IMR-90 (cell line): Measurements from ENCODE around the gene ZNF277. TPM values are rescaled to one million over a fixed set of nuclear protein-coding genes. Genes with fewer than 3 reads are reported as not detected.

Experiments used
- ATAC-seq: fragments of 200-7000 bp; cut with Tn5 transposase; 2 replicates; pipeline ENCODE4 v1.9.1; 2020; ENCODE audit warnings: low read depth, mild to moderate bottlenecking, moderate library complexity
- BruUV-seq: library from RNA; stranded (reverse); fragments of 400-500 nt; replicated peaks from 2 replicates; lab custom pipeline; 2021; lab: Mats Ljungman, UMichigan
- CTCF ChIA-PET: fragments of 300-600 bp; formaldehyde crosslinking; extraction: SDS; loops from one replicate; lab custom pipeline; 2021; ENCODE audit warnings: antibody characterized with exemption; lab: Yijun Ruan, JAX
- POLR2A ChIA-PET: fragments of 300-600 bp; sonication (Branson Sonifier 250); formaldehyde crosslinking; loops from one replicate; lab custom pipeline; 2022; ENCODE audit warnings: antibody characterized with exemption; ENCODE audit not compliant: unreplicated experiment; lab: Charles Lee
- DNase-seq: peaks from one replicate; pipeline ENCODE4 v3.0.0; 2013
- H2AFZ ChIP-seq: replicated peaks from 2 replicates; pipeline ENCODE3; 2013; ENCODE audit warnings: low read length, mild to moderate bottlenecking; ENCODE audit not compliant: poor library complexity
- H2AK5ac ChIP-seq: 2 replicates; pipeline ENCODE4 v1.6.1; 2013; ENCODE audit warnings: low read depth, low read length, inconsistent platforms
- H2AK9ac ChIP-seq: replicated peaks from 2 replicates; pipeline ENCODE3; 2013; ENCODE audit warnings: mild to moderate bottlenecking, low read depth, low read length, moderate library complexity; ENCODE audit not compliant: poor library complexity
- H2BK120ac ChIP-seq: 2 replicates; pipeline ENCODE4 v1.6.1; 2013; ENCODE audit warnings: low read depth, low read length, inconsistent platforms
- H2BK15ac ChIP-seq: 3 replicates; pipeline ENCODE4 v1.6.1; 2013; ENCODE audit warnings: low read depth, low read length, inconsistent platforms
- H2BK20ac ChIP-seq: 2 replicates; pipeline ENCODE4 v1.6.1; 2013; ENCODE audit warnings: low read depth, mild to moderate bottlenecking, inconsistent platforms, low read length, moderate library complexity
- H2BK5ac ChIP-seq: 2 replicates; pipeline ENCODE4 v1.6.1; 2013; ENCODE audit warnings: mild to moderate bottlenecking, low read depth, low read length, inconsistent platforms; ENCODE audit not compliant: poor library complexity, severe bottlenecking
- H3K14ac ChIP-seq: replicated peaks from 2 replicates; pipeline ENCODE4 v1.6.1; 2013; ENCODE audit warnings: low read depth, low read length, inconsistent platforms
- H3K18ac ChIP-seq: 2 replicates; pipeline ENCODE4 v1.6.1; 2013; ENCODE audit warnings: low read depth, low read length, control low read depth
- H3K23ac ChIP-seq: 2 replicates; pipeline ENCODE4 v1.6.1; 2013; ENCODE audit warnings: low read depth, low read length, inconsistent platforms
- H3K27ac ChIP-seq: 2 replicates; pipeline ENCODE4 v1.5.1; 2013; ENCODE audit warnings: mild to moderate bottlenecking, control low read depth, low read length; ENCODE audit not compliant: insufficient read depth
- H3K27me3 ChIP-seq: 2 replicates; pipeline ENCODE4 v1.6.1; 2013; ENCODE audit warnings: low read length; ENCODE audit not compliant: control insufficient read depth, insufficient read depth
- H3K36me3 ChIP-seq: 2 replicates; pipeline ENCODE4 v1.6.1; 2013; ENCODE audit warnings: low read length, mixed read lengths; ENCODE audit not compliant: control insufficient read depth, insufficient read depth
- H3K4ac ChIP-seq: 2 replicates; pipeline ENCODE4 v1.6.1; 2013; ENCODE audit warnings: low read depth, low read length, inconsistent platforms
- H3K4me1 ChIP-seq: 2 replicates; pipeline ENCODE4 v1.6.1; 2013; ENCODE audit warnings: low read length, mixed read lengths; ENCODE audit not compliant: control insufficient read depth, insufficient read depth
- H3K4me2 ChIP-seq: 2 replicates; pipeline ENCODE4 v1.6.1; 2013; ENCODE audit warnings: low read depth, mild to moderate bottlenecking, control low read depth, low read length, moderate library complexity
- H3K4me3 ChIP-seq: 2 replicates; pipeline ENCODE4 v1.5.1; 2013; ENCODE audit warnings: low read depth, mild to moderate bottlenecking, control low read depth, low read length, moderate library complexity; ENCODE audit not compliant: insufficient read depth
- H3K56ac ChIP-seq: 2 replicates; pipeline ENCODE4 v1.6.1; 2013; ENCODE audit warnings: low read length, inconsistent platforms; ENCODE audit not compliant: insufficient read depth; ENCODE audit errors: extremely low read depth
- H3K79me1 ChIP-seq, 2 experiments: 2 replicates each; pipeline ENCODE4 v1.6.1; 2013; ENCODE audit warnings: low read length in 2 of 2, inconsistent platforms in 1 of 2, low read depth in 1 of 2
- H3K9ac ChIP-seq: 2 replicates; pipeline ENCODE4 v1.6.1; 2013; ENCODE audit warnings: low read depth, low read length, control low read depth
- H3K9me1 ChIP-seq: 2 replicates; pipeline ENCODE4 v1.6.1; 2013; ENCODE audit warnings: low read length, inconsistent platforms; ENCODE audit not compliant: insufficient read depth
- H3K9me3 ChIP-seq: 2 replicates; pipeline ENCODE4 v1.6.1; 2013; ENCODE audit warnings: low read length; ENCODE audit not compliant: control insufficient read depth, insufficient read depth
- H4K20me1 ChIP-seq: 2 replicates; pipeline ENCODE4 v1.6.1; 2013; ENCODE audit warnings: low read length, inconsistent platforms; ENCODE audit not compliant: insufficient read depth
- H4K5ac ChIP-seq: 2 replicates; pipeline ENCODE4 v1.6.1; 2013; ENCODE audit warnings: mild to moderate bottlenecking, low read depth, low read length, control low read depth
- H4K8ac ChIP-seq, 2 experiments: 2 replicates each; pipeline ENCODE4 v1.6.1; 2013; ENCODE audit warnings: low read depth in 2 of 2, low read length in 2 of 2, control low read depth in 1 of 2, inconsistent platforms in 1 of 2
- H4K91ac ChIP-seq: 2 replicates; pipeline ENCODE4 v1.6.1; 2013; ENCODE audit warnings: low read depth, low read length, inconsistent platforms; ENCODE audit not compliant: insufficient read depth
- BHLHE40 ChIP-seq: fragments of 150-350 bp; IDR thresholded peaks from 2 replicates; pipeline ENCODE4 v1.6.1; 2016; ENCODE audit warnings: mild to moderate bottlenecking, low read depth, low read length
- CEBPB ChIP-seq: IDR thresholded peaks from 2 replicates; pipeline ENCODE4 v1.6.1; 2012; ENCODE audit warnings: low read depth, low read length, improper control_type of control experiment
- CHD1 ChIP-seq: IDR thresholded peaks from 2 replicates; pipeline ENCODE4 v1.6.1; 2012; ENCODE audit warnings: low read depth, low read length, improper control_type of control experiment
- ELK1 ChIP-seq: fragments of 150-350 bp; IDR thresholded peaks from 2 replicates; pipeline ENCODE4 v1.6.1; 2016; ENCODE audit warnings: low read depth, mild to moderate bottlenecking, low read length, moderate library complexity, borderline replicate concordance
- FOS ChIP-seq: fragments of 150-350 bp; IDR thresholded peaks from 2 replicates; pipeline ENCODE4 v1.6.1; 2016; ENCODE audit warnings: low read depth, low read length
- MAZ ChIP-seq: IDR thresholded peaks from 2 replicates; pipeline ENCODE4 v1.6.1; 2012; ENCODE audit warnings: low read depth, mild to moderate bottlenecking, low read length, improper control_type of control experiment, moderate library complexity, borderline replicate concordance
- MXI1 ChIP-seq: IDR thresholded peaks from 2 replicates; pipeline ENCODE4 v1.6.1; 2012; ENCODE audit warnings: low read depth, mild to moderate bottlenecking, low read length, moderate library complexity, borderline replicate concordance
- POLR2A ChIP-seq: IDR thresholded peaks from 2 replicates; pipeline ENCODE4 v1.6.1; 2012; ENCODE audit warnings: mild to moderate bottlenecking, low read depth, low read length
- RCOR1 ChIP-seq: IDR thresholded peaks from 2 replicates; pipeline ENCODE4 v1.6.1; 2012; ENCODE audit warnings: mild to moderate bottlenecking, low read length, improper control_type of control experiment; ENCODE audit not compliant: insufficient replicate concordance
- SMC3 ChIP-seq: fragments of 150-350 bp; IDR thresholded peaks from 2 replicates; pipeline ENCODE4 v1.6.1; 2016; ENCODE audit warnings: low read depth, mild to moderate bottlenecking, antibody characterized with exemption, low read length, moderate library complexity
- USF2 ChIP-seq: fragments of 150-350 bp; IDR thresholded peaks from 2 replicates; pipeline ENCODE4 v1.6.1; 2017; ENCODE audit warnings: mild to moderate bottlenecking, antibody characterized with exemption, low read length, low read depth
- WGBS, 2 experiments: methylation state at CpG; one replicate each; pipeline versions ENCODE4 v1.1.5 to v1.1.7; 2013; ENCODE audit warnings: missing lambda C conversion rate in 2 of 2; ENCODE audit not compliant: insufficient read length in 1 of 2; ENCODE audit errors: extremely low coverage in 2 of 2; 5-methylcytosine and 5-hydroxymethylcytosine counted together
- dilution Hi-C: fragments of 300-500 bp; cut with HindIII; formaldehyde crosslinking; loops from one replicate; pipeline ENCODE4 v1.14.3; 2018; ENCODE audit warnings: low sequenced_read_pairs; ENCODE audit not compliant: unreplicated experiment
- in situ Hi-C: fragments of 300-500 bp; cut with MboI; formaldehyde crosslinking; loops from 3 replicates; pipeline ENCODE4 v1.14.3; 2019; ENCODE audit warnings: low sequenced_read_pairs, inconsistent platforms, mixed read lengths
- intact Hi-C: fragments of 100-400 bp; cut with micrococcal nuclease; formaldehyde crosslinking; loops from 2 replicates; pipeline ENCODE4 v1.10.0; 2022
- polyA plus RNA-seq, 3 experiments: library from polyadenylated mRNA; depleted of rRNA; stranded (reverse); fragments of >200 nt; gene quantifications; 2 replicates each; pipeline ENCODE4 v1.2.3, GENCODE V29; 2012; ENCODE audit warnings: low replicate concordance in 1 of 3
- total RNA-seq: library from RNA; depleted of rRNA; stranded (reverse); fragments of >200 nt; gene quantifications from 2 replicates; pipeline ENCODE4 v1.2.3, GENCODE V29; 2012
- TF ChIP-seq, protein P1 (sequence below): conservative IDR thresholded peaks from 2 replicates; pipeline ENCODE4 v1.5.1; 2012; ENCODE audit warnings: mild to moderate bottlenecking, low read depth, low read length, improper control_type of control experiment

The ZNF277 gene
- total and polyA plus RNA-seq, 2 of the 4 experiments (the other 2 are of a cell fraction), result 7.3 to 21.3 TPM

DNA sequence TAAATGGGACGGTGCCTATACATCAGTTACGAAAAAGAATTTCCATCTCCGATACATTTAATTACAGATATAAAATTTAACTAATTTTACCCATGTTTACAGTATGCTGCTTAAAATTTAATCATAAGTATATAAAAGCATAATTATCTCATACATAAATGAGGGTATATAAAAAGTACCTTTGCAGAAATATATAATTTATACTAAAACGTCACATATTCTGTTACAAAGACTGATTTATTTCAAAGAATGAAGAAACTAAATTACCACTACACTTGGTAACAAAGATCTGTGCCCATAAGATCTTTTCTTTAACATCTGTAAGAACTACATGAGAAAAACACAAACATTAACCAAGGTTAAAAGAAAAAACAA is 3.1 kb upstream of the ZNF277 start:
- WGBS, 2 experiments, result no CpG with 5 or more reads among the region's 4 CpGs
- H3K9me1 ChIP-seq, result no peaks in the 10 kb centered on the region
- peaks cover 30 to 57% of the 10 kb centered on the region in 2 experiments for H3K79me1 ChIP-seq
- H3K56ac ChIP-seq, result no peak overlapping the region
- CTCF ChIA-PET, result no interaction called here
- in situ Hi-C loops (loop anchor here (10.0 to 25.0 kb wide), 2 partner anchors 211 to 441 kb away; no protein-coding TSS in a partner anchor), intact Hi-C loops (loop anchor here (5.0 to 10.0 kb wide), 2 partner anchors 61 to 219 kb away; no protein-coding TSS in a partner anchor), dilution Hi-C loops (no loop called here)
- H3K9ac ChIP-seq, result no peak overlapping the region
- H3K14ac ChIP-seq, result no peak overlapping the region
- POLR2A ChIA-PET, result interaction anchor here (0.5 kb wide), 1 partner anchor 123 kb away, joined by 3 read pairs; no protein-coding TSS in a partner anchor
- no peaks in the 10 kb centered on the region for H4K20me1 ChIP-seq
- H3K36me3 ChIP-seq, result no peaks in the 10 kb centered on the region
- no peak overlapping the region for H2AK5ac ChIP-seq
- no peak overlapping the region for H4K5ac ChIP-seq
- H3K27ac ChIP-seq, result no peak overlapping the region
- peak overlapping the region; percentile 98; the same call in 1 of the 2 replicates for H3K4me2 ChIP-seq
- no peak overlapping the region for H3K4ac ChIP-seq
- H2AFZ ChIP-seq, result no peak overlapping the region
- no peak overlapping the region for H2AK9ac ChIP-seq
- H3K4me1 ChIP-seq, result peaks cover 3% of the 10 kb centered on the region; the same call in 1 of the 2 replicates
- BruUV-seq, result no TSS peak
- H3K18ac ChIP-seq, result no peak overlapping the region
- no peak overlapping the region for H3K23ac ChIP-seq
- H4K91ac ChIP-seq, result no peak overlapping the region
- H2BK5ac ChIP-seq, result no peak overlapping the region
- no peaks in the 10 kb centered on the region for H3K27me3 ChIP-seq
- H2BK120ac ChIP-seq, result no peak overlapping the region
- no peak for DNase-seq
- H3K4me3 ChIP-seq, result no peak overlapping the region
- no peak overlapping the region for H4K8ac ChIP-seq
- H2BK15ac ChIP-seq, result no peak overlapping the region
- no peak for ATAC-seq
- H2BK20ac ChIP-seq, result no peak overlapping the region
- TF ChIP-seq USF2 (no peak), RCOR1 (no peak), ELK1 (no peak), POLR2A (no peak), BHLHE40 (no peak), MXI1 (no peak), CEBPB (no peak), MAZ (no peak), FOS (no peak), CHD1 (no peak), SMC3 (no peak)
- TF ChIP-seq, protein P1, sequence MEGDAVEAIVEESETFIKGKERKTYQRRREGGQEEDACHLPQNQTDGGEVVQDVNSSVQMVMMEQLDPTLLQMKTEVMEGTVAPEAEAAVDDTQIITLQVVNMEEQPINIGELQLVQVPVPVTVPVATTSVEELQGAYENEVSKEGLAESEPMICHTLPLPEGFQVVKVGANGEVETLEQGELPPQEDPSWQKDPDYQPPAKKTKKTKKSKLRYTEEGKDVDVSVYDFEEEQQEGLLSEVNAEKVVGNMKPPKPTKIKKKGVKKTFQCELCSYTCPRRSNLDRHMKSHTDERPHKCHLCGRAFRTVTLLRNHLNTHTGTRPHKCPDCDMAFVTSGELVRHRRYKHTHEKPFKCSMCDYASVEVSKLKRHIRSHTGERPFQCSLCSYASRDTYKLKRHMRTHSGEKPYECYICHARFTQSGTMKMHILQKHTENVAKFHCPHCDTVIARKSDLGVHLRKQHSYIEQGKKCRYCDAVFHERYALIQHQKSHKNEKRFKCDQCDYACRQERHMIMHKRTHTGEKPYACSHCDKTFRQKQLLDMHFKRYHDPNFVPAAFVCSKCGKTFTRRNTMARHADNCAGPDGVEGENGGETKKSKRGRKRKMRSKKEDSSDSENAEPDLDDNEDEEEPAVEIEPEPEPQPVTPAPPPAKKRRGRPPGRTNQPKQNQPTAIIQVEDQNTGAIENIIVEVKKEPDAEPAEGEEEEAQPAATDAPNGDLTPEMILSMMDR, result no peak
- H3K9me3 ChIP-seq, result no peaks in the 10 kb centered on the region
